Measurements from ENCODE around the gene ERCC8.
"Not testable (repeated sequence)": the region's sequence is repeated elsewhere in the genome, so short reads cannot be mapped to it uniquely, and the experiment has no call there.

Gene ERCC8

GRCh38 chr5:60944904-60945812 lies at the start of gene ERCC8, which contains the start of gene NDUFAF2:
Gene ERCC8, minus strand, starts transcription at chr5:60945070. Its CDS starts 62 bp downstream, at chr5:60945008.
Gene NDUFAF2, plus strand, starts transcription at chr5:60945205. Its CDS starts 51 bp downstream, at chr5:60945256.
- DNase-seq, result peak; percentile 79

- no peak for DNase-seq
Observed at GRCh38 chr5:60993875-60994571, 49.2 kb upstream of the ERCC8 start.

- DNase-seq, result no peak
Observed at GRCh38 chr5:60993425-60993824, 48.6 kb upstream of the ERCC8 start.

- DNase-seq, result no peak
Observed at GRCh38 chr5:60992871-60993270, 48.0 kb upstream of the ERCC8 start.

GRCh38 chr5:60989790-60990189 lies 44.9 kb upstream of the ERCC8 start:
- no peak for DNase-seq

GRCh38 chr5:60982127-60982526 lies 37.3 kb upstream of the ERCC8 start:
- not testable (repeated sequence) for DNase-seq

- DNase-seq, result no peak
Observed at GRCh38 chr5:60980511-60980910, 35.6 kb upstream of the ERCC8 start.

- DNase-seq, result no peak
Observed at GRCh38 chr5:60978968-60979367, 34.1 kb upstream of the ERCC8 start.

GRCh38 chr5:60977956-60978737 lies 33.3 kb upstream of the ERCC8 start:
- no peak for DNase-seq

- no peak for DNase-seq
Observed at GRCh38 chr5:60972231-60972630, 27.4 kb upstream of the ERCC8 start.

GRCh38 chr5:60961685-60962084 lies 16.8 kb upstream of the ERCC8 start:
- no peak for DNase-seq

- DNase-seq, result peak; percentile 30
Observed at GRCh38 chr5:60960591-60960990, 15.7 kb upstream of the ERCC8 start.

GRCh38 chr5:60959156-60959555 lies 14.3 kb upstream of the ERCC8 start:
- DNase-seq, result peak; percentile 2

GRCh38 chr5:60958712-60959111 lies 13.8 kb upstream of the ERCC8 start:
- DNase-seq, result no peak

GRCh38 chr5:60958088-60958487 lies 13.2 kb upstream of the ERCC8 start:
- DNase-seq, result no peak

GRCh38 chr5:60955239-60955638 lies 10.4 kb upstream of the ERCC8 start:
- no peak for DNase-seq

- no peak for DNase-seq
Observed at GRCh38 chr5:60948738-60949137, 3.9 kb upstream of the ERCC8 start.

- no peak for DNase-seq
Observed at GRCh38 chr5:60945813-60946187, 930 bp upstream of the ERCC8 start.

- DNase-seq, result no peak
Observed at GRCh38 chr5:60943624-60944023, 1.2 kb downstream of the ERCC8 start.

- no peak for DNase-seq
Observed at GRCh38 chr5:60929024-60929423, 15.8 kb downstream of the ERCC8 start.

- DNase-seq, result no peak
Observed at GRCh38 chr5:60927450-60927849, 17.4 kb downstream of the ERCC8 start.

GRCh38 chr5:60918466-60918865 lies 26.4 kb downstream of the ERCC8 start:
- DNase-seq, result no peak

- DNase-seq, result no peak
Observed at GRCh38 chr5:60916646-60917045, 28.2 kb downstream of the ERCC8 start.
